Mesodermal cell (in vitro differentiated cells): ENCODE results near the gene MAP3K7CL.

ENCODE experiments used
- H3K27ac ChIP-seq: 2 replicates; pipeline ENCODE4 v1.7.0; 2013; ENCODE audit warnings: mild to moderate bottlenecking, low read depth, low read length, moderate library complexity; ENCODE audit not compliant: severe bottlenecking
- H3K36me3 ChIP-seq: 2 replicates; pipeline ENCODE4 v1.7.1; 2013; ENCODE audit warnings: mild to moderate bottlenecking, low read length, moderate library complexity; ENCODE audit not compliant: control insufficient read depth, insufficient read depth
- H3K4me1 ChIP-seq: one replicate; pipeline ENCODE4 v1.7.1; 2013; ENCODE audit warnings: mild to moderate bottlenecking, low read length; ENCODE audit not compliant: insufficient read depth, control insufficient read depth, poor library complexity, severe bottlenecking
- H3K4me3 ChIP-seq: 2 replicates; pipeline ENCODE4 v1.7.0; 2013; ENCODE audit warnings: low read length, control low read depth, mild to moderate bottlenecking; ENCODE audit not compliant: insufficient read depth, poor library complexity, severe bottlenecking; ENCODE audit errors: extremely low read depth
- H3K9me3 ChIP-seq: 2 replicates; pipeline ENCODE4 v1.7.1; 2013; ENCODE audit warnings: mild to moderate bottlenecking, low read length, moderate library complexity; ENCODE audit not compliant: control insufficient read depth
- WGBS, 2 experiments: methylation state at CpG; one replicate each; pipeline ENCODE4 v1.1.5; 2013; ENCODE audit warnings: missing lambda C conversion rate in 2 of 2; ENCODE audit not compliant: insufficient coverage in 2 of 2; 5-methylcytosine and 5-hydroxymethylcytosine counted together

The MAP3K7CL gene

GRCh38 chr21:29133796-29134195 is 3.4 kb downstream of the MAP3K7CL start:
- H3K9me3 ChIP-seq: peaks cover 10% of the 10 kb centered on the region
- H3K4me3 ChIP-seq: no peak overlapping the region
- H3K4me1 ChIP-seq: peaks cover 17% of the 10 kb centered on the region
- H3K36me3 ChIP-seq: no peaks in the 10 kb centered on the region
- no peak overlapping the region for H3K27ac ChIP-seq
- 73% methylated on average over 3 of the region's 5 CpGs; no CpG with 5 or more reads in 1 of the 2 experiments for WGBS, 2 experiments

DNA sequence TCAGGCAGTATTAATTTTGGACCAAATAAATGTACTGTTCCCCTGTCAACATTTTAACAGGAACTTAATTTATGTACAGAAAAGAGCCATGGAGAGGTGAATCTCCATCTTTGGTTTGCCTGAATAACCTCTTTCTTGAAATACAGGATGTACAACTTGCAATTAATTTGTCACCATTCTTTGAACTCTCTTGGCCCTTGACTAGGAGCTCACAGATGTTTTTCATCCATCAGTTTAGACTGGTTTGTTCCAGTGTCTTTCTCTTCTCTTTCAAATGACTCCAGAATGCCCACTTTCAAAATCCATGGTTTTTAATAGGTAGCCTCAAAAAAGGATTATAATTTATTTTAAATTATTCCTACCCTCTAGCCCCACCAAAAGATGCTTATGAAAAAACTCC is 5.0 kb downstream of the MAP3K7CL start:
- Histone ChIP-seq H3K4me1 (peaks cover 16% of the 10 kb centered on the region), H3K36me3 (no peaks in the 10 kb centered on the region), H3K4me3 (no peak overlapping the region), H3K27ac (no peak overlapping the region), H3K9me3 (no peaks in the 10 kb centered on the region)

DNA sequence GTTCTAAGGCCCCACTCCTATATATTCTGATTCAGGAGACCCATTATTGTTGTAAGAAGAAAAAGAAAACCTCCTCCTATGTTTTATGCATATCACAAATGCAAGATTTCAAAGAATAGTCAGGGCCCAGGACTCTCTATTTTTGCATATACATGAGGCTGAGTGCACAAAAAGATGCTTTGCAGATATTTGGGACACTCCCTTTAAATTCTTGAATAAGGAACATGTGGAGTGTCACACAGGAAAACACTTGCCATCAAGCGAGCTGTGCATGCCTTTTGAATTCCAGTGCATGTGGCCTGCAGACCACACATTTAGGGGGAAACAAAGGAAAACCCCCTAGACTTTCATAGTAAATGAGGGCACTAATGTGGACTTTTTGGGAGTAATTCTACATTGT is 5.6 kb downstream of the MAP3K7CL start:
- Histone ChIP-seq H3K27ac (no peak overlapping the region), H3K9me3 (no peaks in the 10 kb centered on the region), H3K36me3 (no peaks in the 10 kb centered on the region), H3K4me3 (no peak overlapping the region), H3K4me1 (peaks cover 11% of the 10 kb centered on the region)
- WGBS, 2 experiments: 80 to 100% methylated on average over 1 of the region's 1 CpG

GRCh38 chr21:29144736-29145353 is 14.4 kb downstream of the MAP3K7CL start:
- WGBS, 2 experiments: no CpG with 5 or more reads among the region's 2 CpGs
- Histone ChIP-seq H3K9me3 (no peaks in the 10 kb centered on the region), H3K4me3 (no peak overlapping the region), H3K27ac (peak overlapping the region; percentile 78), H3K4me1 (peaks cover 26% of the 10 kb centered on the region), H3K36me3 (no peaks in the 10 kb centered on the region)

GRCh38 chr21:29145354-29145782 is 14.9 kb downstream of the MAP3K7CL start:
- H3K9me3 ChIP-seq: no peaks in the 10 kb centered on the region
- H3K27ac ChIP-seq: peak overlapping the region; percentile 78
- H3K36me3 ChIP-seq: no peaks in the 10 kb centered on the region
- 65 to 71% methylated on average over 4 of the region's 5 CpGs for WGBS, 2 experiments
- no peak overlapping the region for H3K4me3 ChIP-seq
- peaks cover 29% of the 10 kb centered on the region for H3K4me1 ChIP-seq

DNA sequence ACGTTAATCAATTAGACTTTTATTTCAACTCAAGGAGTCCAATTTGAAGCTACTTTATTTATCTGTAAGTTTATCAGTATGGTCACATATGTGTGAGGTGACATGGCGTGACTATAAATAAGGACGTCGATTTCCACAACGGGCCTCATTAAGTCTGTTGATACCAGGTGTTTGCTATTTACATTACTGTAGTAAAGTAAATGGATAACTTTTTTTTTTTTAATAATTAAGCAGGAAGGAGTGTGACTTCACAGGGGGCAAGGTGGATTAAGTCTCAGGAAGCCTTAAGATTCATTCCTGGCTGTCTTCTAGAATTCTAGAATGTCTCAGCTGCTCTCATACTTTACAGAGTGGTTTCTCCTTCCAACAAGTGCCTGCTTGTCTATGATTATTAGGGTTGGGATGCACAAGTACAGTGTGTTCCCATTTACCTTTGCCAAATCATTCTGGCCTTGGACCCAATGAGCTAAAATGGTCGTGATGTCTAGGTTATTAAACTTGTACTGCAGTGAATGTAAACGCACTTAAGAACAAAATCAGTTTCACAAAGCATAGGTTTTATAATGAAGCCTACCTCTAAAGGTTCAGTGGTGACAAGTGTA is 15.5 kb downstream of the MAP3K7CL start:
- Histone ChIP-seq H3K4me3 (no peak overlapping the region), H3K36me3 (no peaks in the 10 kb centered on the region), H3K4me1 (peaks cover 29% of the 10 kb centered on the region), H3K9me3 (no peaks in the 10 kb centered on the region), H3K27ac (peak overlapping the region; percentile 78)
- WGBS, 2 experiments: 93% methylated on average over 3 of the region's 7 CpGs; no CpG with 5 or more reads in 1 of the 2 experiments

DNA sequence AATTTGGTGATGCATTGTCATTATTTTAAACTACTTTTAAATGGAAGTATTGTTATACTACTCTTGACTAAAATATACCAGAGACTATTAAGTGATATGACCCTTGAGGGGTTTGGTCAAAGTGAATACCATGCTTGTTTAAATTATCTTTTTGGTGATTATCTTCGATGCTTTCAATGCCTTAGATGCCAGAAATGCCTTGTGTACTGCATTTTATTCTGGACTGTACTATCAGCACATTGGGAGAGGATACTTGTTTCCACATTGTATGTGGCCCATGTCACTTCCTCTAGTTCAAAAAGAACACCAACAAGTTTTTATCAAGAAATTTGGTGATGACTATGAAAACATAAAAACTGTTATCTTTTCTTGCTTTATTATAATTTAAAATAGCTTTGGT is 16.3 kb downstream of the MAP3K7CL start:
- peak overlapping the region; percentile 30 for H3K27ac ChIP-seq
- peaks cover 29% of the 10 kb centered on the region for H3K4me1 ChIP-seq
- no peak overlapping the region for H3K4me3 ChIP-seq

DNA sequence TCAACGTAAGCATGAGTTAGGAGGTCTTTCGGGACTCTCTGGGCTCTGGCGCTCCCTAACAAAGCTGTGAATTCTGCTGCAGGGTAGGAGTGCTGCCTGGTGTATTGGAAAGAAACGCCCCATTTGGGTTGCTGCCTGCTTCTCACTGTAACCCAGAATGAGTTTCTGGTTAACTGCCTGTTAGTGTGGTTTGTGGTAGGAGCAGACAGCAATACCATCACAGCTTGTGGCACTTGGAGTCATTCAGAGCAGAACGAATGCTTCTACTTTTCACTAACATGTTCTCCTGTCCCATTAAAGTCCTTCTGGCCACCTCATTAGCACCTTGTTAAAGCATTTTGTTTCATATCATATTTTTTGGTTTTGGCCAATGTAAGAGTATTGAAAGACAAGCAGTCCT is 18.1 kb downstream of the MAP3K7CL start:
- Histone ChIP-seq H3K4me1 (peaks cover 29% of the 10 kb centered on the region), H3K27ac (no peak overlapping the region), H3K4me3 (no peak overlapping the region), H3K36me3 (no peaks in the 10 kb centered on the region), H3K9me3 (no peaks in the 10 kb centered on the region)
- WGBS, 2 experiments: 92 to 94% methylated on average over 3 to 4 of the region's 5 CpGs

More for the DNA sequence above, 16.3 kb downstream of the MAP3K7CL start:
- 89 to 100% methylated on average over 1 of the region's 1 CpG for WGBS, 2 experiments
- Histone ChIP-seq H3K36me3 (no peaks in the 10 kb centered on the region), H3K9me3 (no peaks in the 10 kb centered on the region)

DNA sequence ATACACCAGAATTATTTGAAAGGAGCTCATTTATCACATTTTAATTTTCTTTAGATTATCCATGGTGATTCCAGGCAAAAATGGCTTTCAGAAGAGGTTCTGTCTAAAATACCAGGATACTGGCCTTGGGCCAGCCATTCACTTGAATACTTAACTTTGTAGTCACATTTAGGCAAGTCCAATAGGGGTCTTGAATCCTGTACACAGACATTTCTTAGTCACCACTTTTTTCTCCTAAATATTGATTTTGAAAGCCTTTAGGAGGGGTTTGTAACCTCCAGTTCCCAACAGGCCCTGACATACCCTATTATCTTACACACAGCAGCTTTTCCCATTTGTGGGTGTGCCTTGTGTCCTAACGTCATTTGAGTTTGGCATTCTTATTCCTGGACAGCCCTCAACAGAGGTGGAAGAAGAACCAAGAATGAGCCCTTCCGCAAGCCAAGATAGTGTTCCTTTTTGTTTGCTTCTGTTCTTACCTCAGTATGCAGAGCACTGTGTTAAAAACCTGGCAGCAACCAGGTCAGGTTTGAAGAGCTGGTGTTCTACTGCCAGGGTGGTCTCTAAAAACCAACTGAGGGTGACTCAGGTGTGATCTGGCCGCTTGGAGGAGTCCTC is 19.5 kb downstream of the MAP3K7CL start:
- no peak overlapping the region for H3K4me3 ChIP-seq
- WGBS, 2 experiments: 88 to 93% methylated on average over 2 to 3 of the region's 3 CpGs
- no peaks in the 10 kb centered on the region for H3K36me3 ChIP-seq
- H3K27ac ChIP-seq: no peak overlapping the region
- peaks cover 24% of the 10 kb centered on the region for H3K4me1 ChIP-seq
- H3K9me3 ChIP-seq: no peaks in the 10 kb centered on the region

GRCh38 chr21:29151931-29152330 is 21.5 kb downstream of the MAP3K7CL start:
- 100% methylated on average over 1 of the region's 3 CpGs; no CpG with 5 or more reads in 1 of the 2 experiments for WGBS, 2 experiments

DNA sequence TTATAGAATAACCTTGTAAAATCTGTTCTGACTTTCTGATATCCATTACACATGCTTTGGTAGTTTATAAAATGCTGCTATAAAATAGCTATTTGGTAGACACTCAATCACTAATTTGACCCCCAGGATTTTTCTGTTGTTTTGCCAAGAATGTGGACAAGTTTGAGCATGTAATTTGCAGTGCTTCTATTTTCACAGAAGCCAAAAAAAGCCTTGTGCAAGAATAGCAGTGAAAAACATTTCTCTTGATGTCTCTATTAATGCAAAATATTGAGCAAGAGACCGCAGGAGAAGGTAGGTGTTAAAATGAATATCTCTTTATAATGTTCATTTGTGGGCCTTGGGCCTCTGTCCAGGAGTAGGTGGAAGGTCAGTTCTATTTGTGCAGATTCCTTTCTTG is 22.5 kb downstream of the MAP3K7CL start:
- Histone ChIP-seq H3K4me1 (peaks cover 6% of the 10 kb centered on the region), H3K9me3 (no peaks in the 10 kb centered on the region), H3K36me3 (no peaks in the 10 kb centered on the region), H3K27ac (no peak overlapping the region), H3K4me3 (no peak overlapping the region)
- no CpG with 5 or more reads among the region's 1 CpG for WGBS, 2 experiments

More at GRCh38 chr21:29151931-29152330, 21.5 kb downstream of the MAP3K7CL start:
- H3K36me3 ChIP-seq: no peaks in the 10 kb centered on the region
- H3K4me1 ChIP-seq: peaks cover 6% of the 10 kb centered on the region
- no peak overlapping the region for H3K4me3 ChIP-seq
- no peak overlapping the region for H3K27ac ChIP-seq
- H3K9me3 ChIP-seq: no peaks in the 10 kb centered on the region
